ENCODE measurements around the gene TPR. TPM values are rescaled to one million over a fixed set of nuclear protein-coding genes. Genes with fewer than 3 reads are reported as not detected.

Gene TPR
- polyA plus RNA-seq, 2 of the 4 experiments (the other 2 are of a cell fraction) = 49.0 to 93.2 TPM

DNA sequence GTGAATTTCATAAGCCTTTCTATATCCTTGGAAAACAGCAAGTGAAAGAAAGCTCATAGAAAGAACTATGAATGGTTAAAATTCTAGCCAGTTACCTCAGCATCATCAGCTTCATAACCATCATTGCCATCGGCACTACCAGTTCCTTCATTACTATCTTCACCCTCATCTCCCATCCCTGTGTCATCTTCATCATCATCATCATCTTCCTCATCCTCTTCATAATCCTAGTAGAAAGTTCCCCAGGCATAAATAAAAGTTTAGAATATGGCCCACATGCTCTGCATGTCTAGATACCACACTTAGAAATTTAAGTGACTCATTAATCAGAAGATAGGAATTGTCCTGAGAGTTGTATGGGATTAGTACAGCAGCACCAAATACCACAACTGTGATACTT is 49.0 kb downstream of the TPR start:
- no peak for TF ChIP-seq NPAS2 (CRISPR knock-in tag; IDR thresholded peaks at IDR 0.05; ENCODE audit: borderline replicate concordance)
- TF ChIP-seq FOXS1 (CRISPR knock-in tag; IDR thresholded peaks at IDR 0.05) = no peak
- TF ChIP-seq HEYL (CRISPR knock-in tag; IDR thresholded peaks at IDR 0.05) = no peak
- no peak for TF ChIP-seq USF2 (IDR thresholded peaks at IDR 0.05)
- no peak for TF ChIP-seq HOXB13 (CRISPR knock-in tag; IDR thresholded peaks at IDR 0.05; ENCODE audit: low read depth)
- no peak for TF ChIP-seq MAX (IDR thresholded peaks at IDR 0.05)
- TF ChIP-seq RAD21 (conservative IDR thresholded peaks at IDR 0.05 in 1 of 2, IDR thresholded peaks at IDR 0.05 in 1 of 2) = no peak
- no peak for TF ChIP-seq PHF8 (IDR thresholded peaks at IDR 0.05; ENCODE audit: borderline replicate concordance, low read depth)
- TF ChIP-seq, protein P1, sequence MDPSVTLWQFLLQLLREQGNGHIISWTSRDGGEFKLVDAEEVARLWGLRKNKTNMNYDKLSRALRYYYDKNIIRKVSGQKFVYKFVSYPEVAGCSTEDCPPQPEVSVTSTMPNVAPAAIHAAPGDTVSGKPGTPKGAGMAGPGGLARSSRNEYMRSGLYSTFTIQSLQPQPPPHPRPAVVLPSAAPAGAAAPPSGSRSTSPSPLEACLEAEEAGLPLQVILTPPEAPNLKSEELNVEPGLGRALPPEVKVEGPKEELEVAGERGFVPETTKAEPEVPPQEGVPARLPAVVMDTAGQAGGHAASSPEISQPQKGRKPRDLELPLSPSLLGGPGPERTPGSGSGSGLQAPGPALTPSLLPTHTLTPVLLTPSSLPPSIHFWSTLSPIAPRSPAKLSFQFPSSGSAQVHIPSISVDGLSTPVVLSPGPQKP (IDR thresholded peaks at IDR 0.05; ENCODE audit: low read depth, low read length) = no peak
- no peak for TF ChIP-seq KDM1A (IDR thresholded peaks at IDR 0.05; ENCODE audit: low read depth)
- TF ChIP-seq, protein P2, sequence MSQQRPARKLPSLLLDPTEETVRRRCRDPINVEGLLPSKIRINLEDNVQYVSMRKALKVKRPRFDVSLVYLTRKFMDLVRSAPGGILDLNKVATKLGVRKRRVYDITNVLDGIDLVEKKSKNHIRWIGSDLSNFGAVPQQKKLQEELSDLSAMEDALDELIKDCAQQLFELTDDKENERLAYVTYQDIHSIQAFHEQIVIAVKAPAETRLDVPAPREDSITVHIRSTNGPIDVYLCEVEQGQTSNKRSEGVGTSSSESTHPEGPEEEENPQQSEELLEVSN (IDR thresholded peaks at IDR 0.05; ENCODE audit: borderline replicate concordance, low read depth) = no peak
- Histone ChIP-seq H3K9me3 (no peaks in the 10 kb centered on the region), H3K4me2 (no peak overlapping the region), H3K27ac (no peak overlapping the region), H3K4me1 (no peaks in the 10 kb centered on the region), H3K4me3 (no peak overlapping the region)
- ChIA-PET CTCF (interaction anchor here (1.2 to 2.4 kb wide), 3 partner anchors 14 to 509 kb away, joined by 3 to 11 read pairs (median 4); no protein-coding TSS in a partner anchor), POLR2A (no interaction called here)
- WGBS (ENCODE audit: missing lambda C conversion rate) = 79% methylated on average over 1 of the region's 1 CpG
- no peak for FAIRE-seq
- no peak for DNase-seq (ENCODE audit: low read depth in 1 of 2, low spot score in 1 of 2)
- ATAC-seq = no peak

GRCh38 chr1:186325239-186325638 is 49.8 kb downstream of the TPR start:
- DNase-seq (ENCODE audit: low read depth in 1 of 2, low spot score in 1 of 2) = peak in 1 of 2 experiments; percentile 36
- 88% methylated on average over 2 of the region's 2 CpGs for WGBS (ENCODE audit: missing lambda C conversion rate)
- ChIA-PET CTCF (interaction anchor here (0.7 to 2.4 kb wide), 4 partner anchors 14 to 508 kb away, joined by 3 to 11 read pairs (median 4); no protein-coding TSS in a partner anchor), POLR2A (interaction anchor here (1.0 kb wide), 1 partner anchor 9 kb away, joined by 3 read pairs; no protein-coding TSS in a partner anchor)
- Histone ChIP-seq H3K9me3 (no peaks in the 10 kb centered on the region), H3K4me1 (no peaks in the 10 kb centered on the region), H3K4me3 (no peak overlapping the region), H3K27ac (no peak overlapping the region), H3K4me2 (no peak overlapping the region)
- ATAC-seq = peak; percentile 43 to 69; a peak in 4 of 6 replicates
- TF ChIP-seq HOXB13 (CRISPR knock-in tag; IDR thresholded peaks at IDR 0.05; ENCODE audit: low read depth) (no peak), ESRRA (IDR thresholded peaks at IDR 0.05; ENCODE audit: borderline replicate concordance, low read length) (no peak), EP300 (IDR thresholded peaks at IDR 0.05) (no peak), KDM1A (IDR thresholded peaks at IDR 0.05; ENCODE audit: low read depth) (no peak), SMC3 (IDR thresholded peaks at IDR 0.05) (0 out of 3 replicates have a peak, but pooled peaks have one; percentile 14), KDM5A (IDR thresholded peaks at IDR 0.05) (no peak), MYC (IDR thresholded peaks at IDR 0.05; ENCODE audit: borderline replicate concordance, low read length) (no peak), RAD21 (conservative IDR thresholded peaks at IDR 0.05 in 1 of 2, IDR thresholded peaks at IDR 0.05 in 1 of 2) (peak in 1 of 2 experiments; percentile 37; a peak in 2 of 5 replicates), CTCF (IDR thresholded peaks at IDR 0.05) (peak; percentile 44), CHD4 (IDR thresholded peaks at IDR 0.05; ENCODE audit: borderline replicate concordance) (no peak)
- no peak for FAIRE-seq

All from A549 (cell line).